Islet of Langerhans (tissue), 1 donor: Measurements from ENCODE around the gene ATP2A3.
"Not testable (repeated sequence)": the region's sequence is repeated elsewhere in the genome, so short reads cannot be mapped to it uniquely, and the experiment has no call there.

Source experiments
- FAIRE-seq: peaks from one replicate; lab custom pipeline; 2011; peaks lifted over from hg19 to GRCh38; lab: Jason Lieb, UNC

ATP2A3 gene

DNA sequence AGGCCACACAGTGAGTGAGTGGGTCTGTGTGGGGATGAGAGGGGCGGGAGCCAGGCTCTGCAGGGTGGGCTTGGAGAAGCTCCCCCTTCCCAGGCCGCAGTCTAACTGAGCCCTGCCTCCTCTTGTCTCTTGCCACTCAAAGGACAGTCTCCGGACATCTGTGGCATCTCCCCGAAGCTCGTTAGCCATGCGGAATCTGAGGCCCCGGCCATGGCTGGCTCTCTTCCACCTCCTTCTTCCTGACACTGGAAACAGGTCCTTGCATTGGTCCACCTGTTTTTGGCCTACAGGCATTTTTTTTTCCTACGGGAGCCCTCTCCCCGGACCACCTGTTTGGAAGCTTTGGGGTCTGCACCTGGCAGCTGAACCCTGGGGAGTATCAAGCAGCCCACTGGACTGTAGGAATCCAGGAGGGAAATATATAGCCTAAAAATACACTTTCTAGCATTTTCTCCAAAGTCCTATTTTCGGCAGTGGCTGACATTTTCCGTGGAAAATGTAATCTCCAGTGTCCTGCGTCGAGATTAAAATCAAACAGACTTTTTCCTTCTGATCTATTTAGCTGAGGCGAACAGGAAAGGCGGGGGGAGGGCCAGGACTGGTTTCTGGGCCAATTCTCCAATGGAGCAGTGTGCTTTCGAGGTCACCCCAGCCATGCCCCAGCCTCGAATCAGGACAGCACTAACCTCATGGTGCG, 9.1 kb downstream of the ATP2A3 start:
- no peak for FAIRE-seq

DNA sequence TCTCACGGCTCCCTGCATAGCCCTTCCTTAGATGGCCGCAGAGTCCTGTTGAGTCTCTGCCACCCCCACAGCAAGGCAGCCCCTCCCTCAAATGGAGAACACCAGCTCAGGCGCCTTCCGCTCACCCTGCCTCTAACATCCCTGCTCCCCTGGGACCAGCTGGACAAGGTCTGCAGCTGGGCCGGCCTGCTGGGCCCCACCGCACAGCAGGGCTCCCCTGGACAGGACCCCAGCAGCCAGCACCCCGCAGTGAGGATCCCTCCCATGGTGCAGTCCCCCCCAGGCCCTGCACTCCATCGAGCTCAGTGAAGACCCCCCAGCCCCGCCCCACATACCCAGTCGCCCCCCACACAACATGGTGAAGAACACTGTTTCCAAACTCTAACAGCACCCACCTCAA, 10.2 kb downstream of the ATP2A3 start:
- no peak for FAIRE-seq

DNA sequence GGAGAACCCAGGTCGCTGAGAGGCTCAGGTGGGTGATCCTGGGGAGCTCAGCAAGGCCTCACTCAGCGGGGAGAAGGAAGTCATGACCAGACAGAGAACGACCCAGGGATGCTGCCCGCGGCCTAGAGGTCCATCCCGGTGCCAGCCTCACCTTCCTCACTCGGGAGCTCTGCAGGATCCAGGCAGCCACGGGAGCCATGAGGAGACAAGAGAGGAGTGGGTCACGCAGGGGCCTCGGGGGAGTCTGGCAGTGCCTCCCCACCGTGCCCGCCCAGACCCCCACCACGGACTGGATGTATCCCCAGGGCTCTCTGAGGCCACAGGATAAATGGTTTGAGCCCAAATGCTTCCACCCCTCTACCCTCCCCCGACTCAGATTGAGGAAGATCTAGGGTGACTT, 10.7 kb downstream of the ATP2A3 start:
- FAIRE-seq, result no peak

DNA sequence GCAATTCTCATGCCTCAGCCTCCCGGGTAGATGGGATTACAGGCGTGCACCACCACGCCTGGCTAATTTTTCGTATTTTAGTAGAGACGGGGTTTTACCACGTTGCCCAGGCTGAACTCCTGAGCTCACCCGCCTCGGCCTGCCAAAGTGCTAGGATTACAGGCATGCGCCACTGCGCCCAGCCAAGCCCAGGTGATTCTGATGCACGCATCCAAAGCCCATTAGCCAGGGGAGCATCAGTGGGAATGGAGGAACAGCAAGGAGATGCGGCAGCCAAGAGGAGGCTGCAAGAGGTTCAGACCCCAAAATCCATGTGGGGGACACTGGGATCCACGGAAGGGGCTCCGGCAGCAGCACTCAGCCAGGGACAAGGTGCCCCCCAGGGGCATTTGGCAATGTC, 12.1 kb downstream of the ATP2A3 start:
- FAIRE-seq, result no peak

DNA sequence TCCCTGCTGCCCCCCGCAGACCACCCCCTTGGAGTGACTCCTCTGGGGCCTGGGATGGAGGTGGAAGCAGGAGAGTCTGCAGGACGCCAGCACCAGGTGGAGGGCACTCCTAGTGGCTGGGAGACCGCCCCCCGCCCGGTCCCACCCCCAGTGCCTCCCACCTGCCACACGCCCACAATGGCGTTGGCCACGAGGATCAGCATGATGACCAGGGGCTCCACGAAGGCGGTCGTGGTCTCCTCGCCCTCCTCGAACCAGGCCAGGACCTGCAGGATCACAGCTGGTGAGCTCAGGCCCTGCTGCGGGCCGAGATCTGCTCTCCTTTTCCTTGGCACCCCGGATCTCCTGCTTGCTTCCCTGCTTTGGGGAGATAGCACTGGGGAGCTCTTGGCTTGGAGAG, 12.8 kb downstream of the ATP2A3 start:
- no peak for FAIRE-seq

DNA sequence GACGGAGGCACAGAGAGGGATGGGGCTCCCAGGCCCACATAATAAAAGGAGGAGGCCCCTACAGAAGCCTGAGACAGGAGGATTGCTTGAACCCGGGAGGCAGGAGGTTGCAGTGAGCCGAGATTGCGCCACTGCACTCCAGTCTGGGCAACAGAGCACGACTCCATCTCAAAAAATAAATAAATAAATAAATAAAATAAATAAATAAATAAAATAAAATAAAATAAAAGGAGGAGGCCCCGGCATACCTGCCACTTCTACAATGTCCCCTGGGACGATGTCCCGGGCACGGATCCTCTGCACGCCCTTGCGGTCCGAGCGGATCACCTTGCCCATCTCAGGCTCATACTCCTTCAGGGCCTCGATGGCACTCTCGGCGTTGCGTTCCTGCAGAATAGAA, 13.2 kb downstream of the ATP2A3 start:
- FAIRE-seq, result no peak

DNA sequence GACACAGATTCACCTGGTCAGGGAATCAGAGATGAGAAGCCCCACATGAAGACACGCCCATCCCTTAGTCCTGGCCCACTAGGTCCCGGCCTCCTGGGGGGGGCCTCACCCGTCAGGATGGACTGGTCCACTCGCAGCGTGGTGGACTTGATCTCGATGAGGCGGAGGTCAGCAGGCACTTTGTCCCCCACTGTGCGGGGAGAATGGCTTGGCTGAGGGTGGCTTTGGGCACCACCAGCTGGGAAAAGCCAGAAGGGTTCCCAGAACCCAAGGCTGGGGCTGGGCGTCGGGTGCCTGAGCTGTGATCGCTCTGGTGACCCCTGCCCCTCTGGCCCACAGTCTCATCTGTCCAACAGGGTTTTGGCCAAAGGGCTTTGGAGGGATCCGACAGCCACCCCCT, 13.7 kb downstream of the ATP2A3 start:
- FAIRE-seq, result no peak

DNA sequence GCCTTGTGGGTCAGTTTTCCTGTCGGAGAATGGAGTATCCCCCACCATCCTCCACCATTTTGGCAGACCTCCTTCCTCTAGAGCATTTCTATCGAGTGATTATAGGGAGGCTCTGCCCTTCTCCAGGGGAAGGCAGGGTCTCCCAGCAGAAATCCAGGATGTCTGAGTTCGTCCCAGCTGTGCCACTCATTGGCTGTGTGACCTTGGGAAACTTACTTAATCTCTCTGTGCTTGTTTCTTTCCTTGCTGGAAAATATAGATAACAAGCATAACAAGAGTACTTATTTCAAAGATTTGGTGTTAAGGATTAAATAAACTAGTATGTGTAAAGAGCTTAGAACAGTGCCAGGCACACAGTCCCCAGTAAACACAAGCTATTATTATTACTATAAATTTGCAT, 14.8 kb downstream of the ATP2A3 start:
- FAIRE-seq, result no peak

DNA sequence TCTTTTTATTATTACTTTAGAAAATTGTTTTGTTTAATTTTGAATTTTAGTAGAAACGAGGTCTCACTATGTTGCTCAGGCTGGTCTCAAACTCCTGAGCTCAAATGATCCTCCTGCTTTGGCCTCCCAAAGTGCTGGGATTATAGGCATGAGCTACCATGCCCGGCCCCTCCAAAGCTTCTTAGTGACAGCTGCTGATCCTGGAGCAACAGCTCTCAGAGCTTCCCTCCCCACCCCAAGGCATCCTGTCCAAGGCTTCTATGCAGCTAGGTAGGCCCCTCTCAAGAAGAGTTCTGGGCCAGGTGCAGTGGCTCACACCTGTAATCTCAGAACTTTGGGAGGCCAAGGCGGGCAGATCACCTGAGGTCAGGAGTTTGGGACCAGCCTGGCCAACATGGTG, 15.7 kb downstream of the ATP2A3 start:
- FAIRE-seq, result not testable (repeated sequence)

DNA sequence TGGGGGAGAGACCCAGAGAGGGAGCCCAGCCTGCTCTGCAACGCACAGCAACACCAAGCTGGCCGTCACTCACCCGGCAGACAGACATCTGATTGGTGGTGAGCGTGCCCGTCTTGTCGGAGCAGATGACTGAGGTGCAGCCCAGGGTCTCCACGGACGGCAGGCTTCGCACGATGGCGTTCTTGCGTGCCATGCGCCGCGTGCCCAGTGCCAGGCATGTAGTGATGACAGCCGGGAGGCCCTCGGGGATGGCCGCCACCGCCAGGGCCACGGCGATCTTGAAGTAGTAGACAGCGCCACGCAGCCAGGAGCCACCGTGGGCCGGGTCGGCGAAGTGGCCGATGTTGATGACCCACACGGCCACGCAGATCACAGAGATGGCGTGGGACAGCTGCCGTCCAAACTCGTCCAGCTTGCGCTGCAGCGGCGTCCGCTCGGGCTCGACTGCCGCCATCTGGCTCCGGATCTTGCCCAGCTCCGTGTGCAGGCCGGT, 16.9 kb downstream of the ATP2A3 start:
- no peak for FAIRE-seq

DNA sequence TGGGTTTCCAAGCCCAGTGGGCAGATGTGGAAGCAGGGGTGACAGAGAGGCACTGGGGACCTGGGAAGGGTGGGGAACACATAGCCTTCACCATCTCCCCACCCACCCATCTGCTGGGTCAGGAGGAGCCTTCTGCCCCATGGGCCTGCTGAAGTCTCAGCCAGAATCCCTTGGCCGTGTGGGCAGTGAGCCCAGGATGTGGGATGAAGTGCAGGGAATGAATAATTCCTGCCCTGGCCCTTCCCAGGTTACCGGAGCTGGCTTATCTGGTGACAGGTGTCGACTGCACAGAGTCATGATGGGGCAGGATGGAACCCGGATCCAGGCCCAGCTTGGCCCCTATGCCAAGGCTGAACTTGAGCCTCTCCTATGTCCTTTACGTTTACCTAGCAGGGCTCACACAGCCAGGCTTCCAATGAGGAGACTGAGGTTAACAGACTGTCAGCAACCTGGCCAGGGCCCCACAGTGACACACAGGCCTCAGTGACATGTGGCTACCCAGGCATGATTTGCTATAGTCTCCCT, 17.5 kb downstream of the ATP2A3 start:
- FAIRE-seq, result no peak

DNA sequence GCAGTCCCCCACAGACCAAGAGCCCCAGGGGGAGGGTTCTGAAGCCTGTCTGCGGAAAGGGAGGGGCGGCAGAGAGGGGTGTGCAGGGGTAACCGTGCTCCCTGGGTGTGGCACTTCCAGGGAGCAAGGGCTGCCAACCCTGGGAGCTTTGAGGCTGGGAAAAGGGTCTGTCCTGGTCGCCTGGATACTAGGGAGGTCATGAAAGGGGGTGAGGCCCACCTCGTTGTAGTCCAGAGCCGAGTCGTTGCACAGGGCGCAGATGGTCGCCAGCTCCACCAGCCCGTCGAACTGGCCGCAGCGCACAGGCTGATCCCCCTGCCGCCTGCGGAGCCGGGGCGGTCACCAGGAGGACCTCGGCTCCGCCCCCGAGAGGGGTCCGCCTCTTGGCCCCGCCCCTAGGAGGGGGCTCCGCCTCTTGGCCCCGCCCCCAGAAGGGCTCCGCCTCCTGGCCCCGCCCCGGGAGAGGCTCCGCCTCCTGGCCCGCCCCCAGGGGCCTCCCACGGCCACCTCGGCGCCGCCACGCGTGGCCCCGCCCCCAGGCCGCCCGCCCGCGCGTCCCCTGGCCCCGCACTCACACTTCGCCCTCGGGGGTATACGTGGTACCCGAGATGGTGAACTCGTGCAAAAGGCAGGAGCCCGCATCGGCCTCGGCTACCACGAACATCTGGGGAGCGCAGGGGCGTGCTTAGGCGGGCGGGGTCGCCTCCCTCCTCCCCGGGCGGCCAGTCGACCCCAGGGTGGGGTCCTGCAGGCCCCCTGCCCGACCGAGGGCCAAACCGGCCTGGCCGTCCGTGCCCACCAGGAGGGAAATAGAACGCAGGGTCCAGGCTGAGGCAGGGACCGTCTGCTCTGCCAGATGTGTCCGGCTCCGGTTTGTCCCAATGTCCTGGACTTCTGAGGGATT, 19.5 kb downstream of the ATP2A3 start:
- no peak for FAIRE-seq

DNA sequence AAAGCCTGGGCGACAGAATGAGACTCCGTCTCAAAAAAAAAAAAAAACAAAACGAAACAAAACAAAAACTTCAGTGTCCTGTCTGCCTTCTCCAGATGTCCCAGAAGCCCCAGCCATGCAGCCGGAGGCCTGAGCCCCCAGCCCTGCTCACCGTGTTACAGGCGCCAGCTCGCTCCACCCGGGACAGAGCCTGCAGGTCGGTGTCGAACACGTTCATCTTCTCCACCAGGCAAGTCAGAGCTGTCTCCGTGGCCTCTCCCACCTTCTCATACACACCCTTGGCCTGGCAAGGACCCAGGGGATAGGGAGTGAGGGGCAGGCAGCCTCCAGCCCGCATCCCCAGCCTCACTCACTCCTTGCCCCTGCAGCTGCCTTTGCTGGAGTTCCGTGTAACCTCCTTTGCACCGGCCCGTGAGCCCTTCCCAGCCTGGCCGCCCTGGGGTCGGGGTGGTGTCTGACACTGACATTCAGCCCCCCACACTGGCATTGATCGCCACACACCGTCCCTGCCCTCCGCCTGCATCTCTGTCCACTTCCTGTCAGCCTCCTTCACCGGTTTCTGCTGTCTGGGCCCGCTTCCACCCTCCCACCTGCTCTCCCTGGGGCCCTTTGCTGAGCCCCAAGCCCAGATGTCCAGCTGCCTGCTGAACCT, 20.9 kb downstream of the ATP2A3 start:
- no peak for FAIRE-seq

DNA sequence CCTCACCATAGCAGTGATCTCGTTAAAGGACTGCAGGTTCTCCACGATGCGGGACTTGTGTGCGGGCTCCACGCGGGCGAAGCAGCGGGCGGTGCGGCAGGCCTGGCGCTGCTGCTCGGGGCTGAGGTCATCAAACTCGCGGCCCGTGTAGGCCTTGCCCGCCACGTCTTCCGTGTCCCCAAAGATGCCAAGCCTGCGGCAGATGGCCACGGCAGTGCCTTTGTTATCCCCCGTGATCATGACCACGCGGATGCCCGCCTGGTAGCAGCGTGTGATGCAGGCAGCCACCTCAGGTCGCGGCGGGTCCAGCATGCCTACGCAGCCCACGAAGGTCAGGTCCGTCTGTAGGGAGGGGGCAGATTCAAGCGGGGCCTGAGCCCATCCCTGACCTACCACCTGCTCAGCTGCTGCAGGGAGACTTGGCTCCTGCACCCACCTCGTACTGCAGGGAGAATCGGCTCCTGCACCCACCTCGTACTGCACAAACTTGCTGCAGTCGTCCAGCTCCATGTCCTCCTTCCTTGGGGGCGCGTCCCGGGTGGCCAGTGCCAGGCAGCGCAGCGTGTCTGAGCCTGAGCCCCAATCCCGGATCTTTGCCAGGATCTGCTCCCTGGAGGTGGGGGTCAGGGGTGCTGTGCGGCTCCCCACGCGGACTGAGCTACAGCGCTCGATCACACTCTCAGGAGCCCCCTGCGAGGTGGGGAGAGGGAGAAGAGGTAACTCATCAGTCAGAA, 23.1 kb downstream of the ATP2A3 start:
- FAIRE-seq, result no peak

DNA sequence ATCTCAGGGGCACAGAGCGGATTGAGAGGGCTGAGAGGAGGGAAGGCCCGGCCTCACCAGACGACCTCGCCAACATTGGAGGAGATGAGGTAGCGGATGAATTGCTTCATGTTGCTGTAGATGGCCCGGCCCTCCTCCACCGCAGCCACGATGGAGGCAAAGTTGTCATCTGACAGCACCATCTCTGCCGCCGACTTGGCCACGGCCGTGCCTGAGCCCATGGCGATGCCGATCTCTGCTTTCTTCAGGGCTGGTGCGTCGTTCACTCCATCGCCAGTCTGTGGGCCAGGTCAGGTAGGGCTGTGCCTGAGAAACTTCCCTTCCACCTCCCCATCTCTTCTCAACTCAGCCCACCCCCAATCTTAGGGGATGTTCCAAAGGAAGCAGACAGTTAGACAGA, 26.9 kb downstream of the ATP2A3 start:
- FAIRE-seq, result no peak

DNA sequence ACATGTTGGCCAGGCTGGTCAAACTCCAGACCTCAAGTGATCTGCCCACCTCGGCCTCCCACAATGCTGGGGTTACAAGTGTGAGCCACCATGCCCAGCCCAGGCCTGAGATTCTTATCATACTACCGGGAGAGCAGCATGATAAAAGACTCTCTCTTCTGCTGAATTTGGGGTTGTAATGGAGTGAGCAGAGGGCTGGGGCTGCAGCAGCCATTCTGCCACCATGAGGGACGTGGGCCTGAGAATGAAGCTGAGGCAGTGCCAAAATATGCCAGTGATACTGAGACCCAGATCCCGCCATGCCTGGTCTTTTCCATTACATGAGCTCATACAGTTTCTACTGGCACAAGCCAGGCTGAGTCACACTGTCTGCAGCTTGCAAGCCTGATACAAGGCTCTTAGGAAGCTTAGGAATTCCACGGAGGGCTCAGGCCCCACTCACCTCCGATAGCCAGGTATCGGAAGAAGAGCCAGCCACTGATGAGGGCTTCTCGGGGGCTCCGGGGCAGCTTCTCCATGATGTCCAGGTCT, 28.3 kb downstream of the ATP2A3 start:
- no peak for FAIRE-seq

DNA sequence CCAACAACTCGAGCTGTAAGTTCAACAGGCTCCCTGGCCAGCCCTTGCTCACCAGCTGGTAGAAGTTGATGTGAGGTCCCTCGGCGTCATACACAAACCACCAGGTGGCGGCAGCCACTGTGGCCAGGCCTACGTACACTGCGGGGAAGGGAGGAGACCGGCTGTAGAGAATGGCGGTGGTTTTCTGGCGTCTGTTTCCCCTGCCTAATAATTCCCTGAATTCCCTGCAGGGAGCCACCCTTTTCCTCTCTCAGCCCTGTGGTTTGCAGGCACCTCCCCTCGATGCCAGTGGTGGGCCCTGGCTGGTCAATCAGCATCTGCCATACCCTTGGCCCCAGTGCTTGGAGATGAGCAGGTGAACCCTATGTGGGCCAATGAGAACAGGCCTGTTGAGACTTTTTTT, 29.1 kb downstream of the ATP2A3 start:
- FAIRE-seq, result no peak

DNA sequence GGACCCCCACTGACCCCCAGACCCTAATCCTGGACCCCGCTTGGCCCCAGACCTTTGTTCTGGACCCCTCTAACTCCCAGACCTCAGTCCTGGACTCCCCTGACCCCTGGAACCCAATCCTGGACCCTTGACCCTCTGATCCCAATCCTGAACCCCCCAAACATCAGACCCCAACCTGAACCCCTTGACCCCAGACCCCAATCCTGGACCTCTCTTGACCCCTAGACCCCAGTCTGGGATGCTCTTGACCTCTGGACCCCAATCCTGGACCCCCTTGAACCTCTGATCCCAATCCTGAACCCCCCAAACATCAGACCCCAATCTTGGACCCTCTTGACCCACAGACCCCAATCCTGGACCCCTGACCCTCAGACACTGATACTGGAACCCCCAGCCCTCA, 34.5 kb downstream of the ATP2A3 start:
- no peak for FAIRE-seq

DNA sequence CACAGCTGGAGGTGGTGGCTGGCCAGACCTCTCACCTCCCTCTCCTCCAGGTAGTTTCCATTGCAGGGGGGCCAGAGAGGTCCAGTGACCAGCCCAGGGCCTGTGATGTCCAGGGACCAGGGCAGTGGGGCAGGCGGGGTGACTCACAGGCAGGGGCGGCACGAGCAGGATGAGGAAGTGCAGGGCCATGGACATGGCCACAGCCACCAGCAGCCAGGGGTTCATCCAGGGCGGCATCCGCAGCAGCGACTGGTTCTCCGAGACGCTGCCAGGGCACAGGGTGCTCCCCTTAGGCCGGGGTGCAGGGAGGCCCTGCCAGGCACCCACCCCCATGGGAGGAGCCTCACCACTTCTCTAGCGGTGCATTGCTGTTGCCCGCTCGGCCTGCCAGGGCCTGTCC, 35.1 kb downstream of the ATP2A3 start:
- no peak for FAIRE-seq

DNA sequence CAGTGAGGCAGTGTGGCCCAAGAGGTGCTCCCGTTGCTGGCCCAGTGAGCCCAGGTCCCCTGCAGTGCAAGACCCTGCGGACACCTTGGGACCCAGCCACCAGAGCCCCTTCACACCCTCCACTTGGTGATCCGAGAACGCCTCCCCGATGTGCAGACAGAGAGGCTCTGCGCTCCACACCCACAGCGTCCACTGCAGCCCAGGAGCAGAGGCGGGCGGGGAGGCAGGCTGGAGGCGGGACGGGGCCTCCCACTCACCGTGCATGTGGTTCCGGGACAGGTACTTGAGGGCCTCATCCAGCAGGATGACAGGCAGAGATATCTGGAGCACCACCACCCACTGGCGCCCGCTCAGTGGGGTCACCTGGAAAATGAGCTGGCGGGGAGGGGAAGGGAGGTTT, 35.8 kb downstream of the ATP2A3 start:
- no peak for FAIRE-seq

DNA sequence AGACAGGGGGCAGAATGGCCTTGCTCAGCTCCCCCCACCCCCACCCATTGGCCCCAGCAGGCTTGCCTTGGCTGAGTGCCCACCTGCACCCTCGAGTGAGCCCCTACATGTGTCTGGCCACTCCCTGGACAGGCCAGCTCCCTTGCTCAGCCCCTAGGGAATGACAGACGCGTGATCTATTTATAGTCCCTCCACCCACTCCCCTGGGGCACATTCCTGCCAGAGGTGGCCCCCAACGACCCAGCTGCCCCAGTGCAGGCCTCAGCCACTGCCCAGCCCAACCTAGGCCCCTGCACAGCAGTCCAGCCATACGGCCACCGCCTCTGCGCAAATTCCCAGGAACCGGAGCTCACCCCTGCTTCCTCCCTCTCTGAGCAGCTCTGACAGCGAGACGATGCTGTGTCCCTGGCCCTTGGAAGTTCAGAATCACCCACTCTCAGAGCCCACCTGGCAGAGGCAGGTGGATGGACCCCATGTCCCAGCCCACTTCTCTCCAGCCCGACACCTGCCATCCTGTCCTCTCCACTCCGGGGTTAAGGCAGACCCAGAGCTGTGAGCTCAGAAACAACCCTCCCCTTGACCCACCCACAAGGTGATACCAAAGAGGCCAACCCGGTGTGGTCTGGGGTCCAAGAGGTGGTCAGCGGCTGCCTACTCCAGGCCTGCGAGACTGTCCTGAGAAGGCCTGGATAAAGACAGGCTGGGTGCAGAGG, 36.5 kb downstream of the ATP2A3 start:
- no peak for FAIRE-seq
